CD1c-positive myeloid dendritic cell (primary cell): ENCODE data around the gene MEIS2.

Experiments used
- DNase-seq: peaks from one replicate; pipeline ENCODE4 v3.0.0-alpha.2; 2016; ENCODE audit errors: extremely low spot score

MEIS2 gene

GRCh38 chr15:36879568-36880222 is 220.7 kb downstream of the MEIS2 start:
- no peak for DNase-seq

GRCh38 chr15:36878684-36879262 is 221.6 kb downstream of the MEIS2 start:
- DNase-seq = no peak

- peak; percentile 7 for DNase-seq
Observed at GRCh38 chr15:36877796-36878683, 222.3 kb downstream of the MEIS2 start.

- no peak for DNase-seq
Observed at GRCh38 chr15:36877294-36877693, 223.1 kb downstream of the MEIS2 start.

GRCh38 chr15:36875740-36876334 is 224.5 kb downstream of the MEIS2 start:
- no peak for DNase-seq

- no peak for DNase-seq
Observed at GRCh38 chr15:36874930-36875329, 225.4 kb downstream of the MEIS2 start.

GRCh38 chr15:36867436-36867835 is 232.9 kb downstream of the MEIS2 start:
- no peak for DNase-seq

GRCh38 chr15:36866896-36867295 is 233.5 kb downstream of the MEIS2 start:
- no peak for DNase-seq

GRCh38 chr15:36863570-36863969 is 236.8 kb downstream of the MEIS2 start:
- no peak for DNase-seq

GRCh38 chr15:36860792-36861191 is 239.6 kb downstream of the MEIS2 start:
- no peak for DNase-seq

GRCh38 chr15:36858423-36858822 is 241.9 kb downstream of the MEIS2 start:
- no peak for DNase-seq

GRCh38 chr15:36856339-36856973 is 243.9 kb downstream of the MEIS2 start:
- no peak for DNase-seq

GRCh38 chr15:36850864-36851263 is 249.5 kb downstream of the MEIS2 start:
- DNase-seq = no peak

- DNase-seq = no peak
Observed at GRCh38 chr15:36845270-36845669, 255.1 kb downstream of the MEIS2 start.

- DNase-seq = no peak
Observed at GRCh38 chr15:36844534-36844998, 255.8 kb downstream of the MEIS2 start.

- DNase-seq = no peak
Observed at GRCh38 chr15:36843822-36844221, 256.5 kb downstream of the MEIS2 start.

GRCh38 chr15:36841193-36841592 is 259.2 kb downstream of the MEIS2 start:
- DNase-seq = no peak
